Coronary artery (tissue), 2 donors: Measurements from ENCODE around the gene VWCE.

Source experiments
- DNase-seq: peaks from one replicate; pipeline ENCODE4 v3.0.0-alpha.2; 2017; ENCODE audit warnings: low spot score
- H3K27ac ChIP-seq, 2 donors: fragments of 200-600 bp; sonication (generic); one replicate each; pipeline ENCODE4 v1.5.1; 2016 to 2019
- H3K4me3 ChIP-seq: fragments of 200-600 bp; sonication (generic); 2 replicates; pipeline ENCODE4 v1.5.1; 2016; ENCODE audit warnings: mild to moderate bottlenecking, moderate library complexity
- TF ChIP-seq, protein P1 (sequence below): fragments of 200-600 bp; sonication (generic); IDR thresholded peaks from one replicate; pipeline ENCODE4 v1.5.1; 2019; ENCODE audit warnings: antibody characterized with exemption

VWCE gene

DNA sequence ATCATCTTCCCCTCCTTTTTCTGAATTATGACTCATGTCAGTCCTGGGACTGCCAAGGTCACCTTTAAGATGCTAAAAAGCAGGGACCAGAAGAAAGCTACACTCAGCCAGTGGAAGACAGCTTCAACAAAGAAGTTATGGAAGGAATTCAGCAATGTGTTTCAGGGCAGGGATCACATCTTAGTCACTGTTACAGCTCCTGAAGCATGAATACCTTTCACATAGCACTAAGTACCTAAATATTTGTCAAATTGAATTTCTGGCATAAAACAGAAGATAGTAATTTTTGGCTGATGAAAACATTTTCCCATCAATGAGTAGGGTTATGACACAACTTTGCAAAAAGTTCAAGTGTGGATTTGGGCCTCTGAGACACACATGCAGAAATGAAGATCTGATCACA lies 32.6 kb upstream of the VWCE start:
- no peak for DNase-seq
- Histone ChIP-seq H3K27ac (no peak overlapping the region), H3K4me3 (no peak overlapping the region)
- TF ChIP-seq, protein P1, sequence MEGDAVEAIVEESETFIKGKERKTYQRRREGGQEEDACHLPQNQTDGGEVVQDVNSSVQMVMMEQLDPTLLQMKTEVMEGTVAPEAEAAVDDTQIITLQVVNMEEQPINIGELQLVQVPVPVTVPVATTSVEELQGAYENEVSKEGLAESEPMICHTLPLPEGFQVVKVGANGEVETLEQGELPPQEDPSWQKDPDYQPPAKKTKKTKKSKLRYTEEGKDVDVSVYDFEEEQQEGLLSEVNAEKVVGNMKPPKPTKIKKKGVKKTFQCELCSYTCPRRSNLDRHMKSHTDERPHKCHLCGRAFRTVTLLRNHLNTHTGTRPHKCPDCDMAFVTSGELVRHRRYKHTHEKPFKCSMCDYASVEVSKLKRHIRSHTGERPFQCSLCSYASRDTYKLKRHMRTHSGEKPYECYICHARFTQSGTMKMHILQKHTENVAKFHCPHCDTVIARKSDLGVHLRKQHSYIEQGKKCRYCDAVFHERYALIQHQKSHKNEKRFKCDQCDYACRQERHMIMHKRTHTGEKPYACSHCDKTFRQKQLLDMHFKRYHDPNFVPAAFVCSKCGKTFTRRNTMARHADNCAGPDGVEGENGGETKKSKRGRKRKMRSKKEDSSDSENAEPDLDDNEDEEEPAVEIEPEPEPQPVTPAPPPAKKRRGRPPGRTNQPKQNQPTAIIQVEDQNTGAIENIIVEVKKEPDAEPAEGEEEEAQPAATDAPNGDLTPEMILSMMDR = no peak

DNA sequence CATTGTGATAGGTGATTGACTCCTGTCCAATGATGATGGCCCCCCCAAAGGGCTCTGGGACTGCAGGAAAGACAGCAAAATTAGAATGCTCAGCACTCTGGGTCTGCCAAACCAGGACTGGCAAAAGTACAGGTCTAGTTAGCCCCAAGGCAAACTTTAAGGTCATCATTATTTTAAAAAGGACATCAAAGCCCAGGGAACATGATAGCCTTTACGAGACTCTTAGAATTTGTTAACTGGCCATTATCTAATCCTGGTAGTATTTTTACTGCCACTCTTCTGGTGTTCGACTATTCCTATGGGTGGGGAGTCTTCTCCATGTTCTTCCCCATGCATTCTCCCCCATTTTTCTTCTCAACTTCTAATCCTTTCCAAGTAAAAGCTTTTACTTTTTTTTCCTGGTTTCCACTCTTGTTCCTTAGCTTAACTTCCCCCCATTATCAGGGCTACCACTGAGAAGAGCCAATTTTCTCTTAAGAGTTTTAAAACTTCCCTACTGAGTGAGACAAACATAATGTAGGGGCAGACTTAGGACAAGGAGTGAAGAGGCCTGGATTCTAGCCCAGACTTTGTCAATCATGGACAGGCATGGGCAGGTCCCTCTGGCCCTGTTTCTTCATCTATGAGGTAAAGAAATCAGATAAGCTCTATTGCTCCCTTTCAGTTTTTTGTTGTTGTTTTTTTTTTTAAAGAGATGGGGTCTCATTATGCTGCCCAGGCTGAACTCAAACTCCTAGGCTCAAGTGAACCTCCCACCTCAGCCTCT lies 30.7 kb upstream of the VWCE start:
- TF ChIP-seq, protein P1 = no peak
- DNase-seq = no peak
- Histone ChIP-seq H3K4me3 (no peak overlapping the region), H3K27ac (no peak overlapping the region)

DNA sequence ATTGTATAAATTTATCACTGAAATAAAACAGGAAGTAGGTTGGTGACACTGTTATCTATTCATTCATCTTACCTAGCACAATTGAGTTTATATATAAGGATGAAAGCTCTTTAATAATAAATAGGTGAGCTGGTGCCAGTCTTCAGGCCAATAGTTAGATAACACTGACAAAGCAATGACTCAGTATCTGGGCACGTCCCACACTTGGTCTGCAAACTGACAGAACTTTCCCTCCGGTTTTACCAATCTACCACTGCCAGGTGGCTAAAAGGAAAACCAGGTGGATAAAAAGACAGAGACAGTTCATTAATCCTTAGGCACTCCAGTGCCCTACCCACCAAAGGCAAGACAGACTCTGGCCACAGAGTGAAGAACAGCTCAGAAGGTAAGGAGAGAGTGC lies 20.1 kb upstream of the VWCE start:
- Histone ChIP-seq H3K4me3 (no peak overlapping the region), H3K27ac (no peak overlapping the region)
- DNase-seq = no peak
- TF ChIP-seq, protein P1 = no peak

DNA sequence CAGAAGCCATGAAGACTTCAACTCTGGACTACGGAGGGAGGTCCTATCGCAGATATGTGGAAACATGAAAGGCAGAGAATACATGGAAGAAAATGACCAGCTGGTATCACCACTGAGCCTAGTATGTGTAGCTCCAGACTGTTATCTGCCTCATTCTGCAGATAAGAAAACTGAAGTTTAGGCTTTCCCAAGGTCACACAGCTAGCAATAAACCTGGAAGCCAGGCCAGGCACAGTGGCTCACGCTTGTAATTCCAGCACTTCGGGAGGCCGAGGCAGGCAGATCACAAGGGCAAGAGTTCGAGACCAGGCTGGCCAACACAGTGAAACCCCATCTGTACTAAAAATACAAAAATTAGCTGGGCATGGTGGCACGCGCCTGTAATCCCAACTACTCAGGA lies 15.6 kb upstream of the VWCE start:
- DNase-seq = no peak
- H3K27ac ChIP-seq = no peak overlapping the region

DNA sequence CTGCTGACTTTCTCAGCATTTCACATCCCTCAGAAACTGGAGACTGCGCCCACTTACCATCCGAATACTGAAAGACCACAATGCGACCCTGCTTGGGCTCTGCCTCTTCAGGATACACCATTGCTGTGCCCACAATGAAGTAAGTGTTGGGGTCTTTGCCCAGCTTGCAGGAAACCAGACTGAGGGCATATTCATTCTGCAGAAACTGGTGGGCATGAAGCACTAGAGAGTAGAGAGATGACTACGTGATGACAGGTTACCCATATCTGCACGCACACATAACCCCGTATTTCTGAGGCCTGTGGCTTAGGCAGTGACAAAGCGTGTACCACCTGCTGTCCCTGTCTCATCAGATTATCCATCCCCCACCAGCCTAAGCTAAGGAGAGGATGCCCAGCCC lies 14.6 kb upstream of the VWCE start:
- DNase-seq = no peak
- Histone ChIP-seq H3K27ac (no peak overlapping the region), H3K4me3 (no peak overlapping the region)
- TF ChIP-seq, protein P1 = no peak

More for the DNA sequence above, 15.6 kb upstream of the VWCE start:
- TF ChIP-seq, protein P1 = no peak
- H3K4me3 ChIP-seq = no peak overlapping the region

DNA sequence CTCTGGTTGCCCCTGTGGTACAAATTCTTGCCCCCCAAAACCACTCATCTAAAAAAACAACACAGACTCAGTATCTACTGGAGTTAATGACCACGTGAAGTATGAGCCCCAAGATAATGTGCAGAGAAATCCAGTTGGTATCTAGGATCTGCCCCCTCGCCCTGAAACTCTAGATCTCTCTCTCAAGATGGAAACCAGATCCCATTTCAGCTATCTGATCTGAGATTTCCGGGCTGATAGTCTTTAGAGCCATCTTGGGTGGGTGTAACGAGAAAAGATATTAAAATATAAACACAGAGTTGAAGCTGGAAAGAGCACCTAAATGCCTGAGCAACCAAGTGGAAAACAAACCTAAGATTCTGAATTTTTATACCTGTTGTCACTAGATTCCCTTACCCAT lies 14.0 kb upstream of the VWCE start:
- H3K27ac ChIP-seq = no peak overlapping the region
- TF ChIP-seq, protein P1 = no peak
- no peak for DNase-seq
- H3K4me3 ChIP-seq = no peak overlapping the region

DNA sequence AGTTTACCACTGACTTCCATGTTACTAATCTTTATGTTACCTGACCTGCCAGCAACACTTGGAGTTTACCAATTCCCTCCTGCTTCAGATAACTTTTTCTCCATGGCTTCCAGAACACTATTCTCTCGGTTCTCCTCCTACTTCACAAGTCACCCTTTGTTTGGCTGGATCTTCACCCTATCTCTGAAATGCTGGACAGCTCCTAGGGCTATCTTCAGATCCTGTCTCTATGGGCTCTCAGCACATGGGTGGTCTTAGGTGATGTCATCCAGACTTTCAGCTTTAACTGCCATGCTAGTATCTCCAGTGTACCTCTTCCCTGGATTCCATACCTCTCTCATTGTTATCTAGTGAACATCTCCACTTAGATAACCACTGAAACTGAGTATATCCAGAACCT lies 12.2 kb upstream of the VWCE start:
- Histone ChIP-seq H3K27ac (no peak overlapping the region), H3K4me3 (no peak overlapping the region)
- no peak for DNase-seq
- TF ChIP-seq, protein P1 = no peak
